HG02852 (cell line): ENCODE results near the gene FARP2.
"Not testable (repeated sequence)": the region's sequence is repeated elsewhere in the genome, so short reads cannot be mapped to it uniquely, and the experiment has no call there.

Experiments
- ATAC-seq: cut with Tn5 transposase; IDR thresholded peaks from one replicate; pipeline ENCODE4 v1.9.1; 2021; ENCODE audit warnings: mild to moderate bottlenecking, moderate library complexity; ENCODE audit not compliant: unreplicated experiment

Gene FARP2

GRCh38 chr2:241399941-241400922 is 44.1 kb downstream of the FARP2 start:
- ATAC-seq, result no peak

- no peak for ATAC-seq
Observed at GRCh38 chr2:241408849-241409248, 52.8 kb downstream of the FARP2 start.

- no peak for ATAC-seq
Observed at GRCh38 chr2:241410739-241411176, 54.7 kb downstream of the FARP2 start.

GRCh38 chr2:241412144-241412543 is 56.1 kb downstream of the FARP2 start:
- no peak for ATAC-seq

GRCh38 chr2:241413501-241413900 is 57.4 kb downstream of the FARP2 start:
- ATAC-seq, result not testable (repeated sequence)

- no peak for ATAC-seq
Observed at GRCh38 chr2:241413929-241414580, 58.0 kb downstream of the FARP2 start.

GRCh38 chr2:241415196-241415595 is 59.1 kb downstream of the FARP2 start:
- no peak for ATAC-seq

GRCh38 chr2:241417626-241418025 is 61.5 kb downstream of the FARP2 start:
- ATAC-seq, result no peak

- ATAC-seq, result no peak
Observed at GRCh38 chr2:241421330-241421729, 65.2 kb downstream of the FARP2 start.

- ATAC-seq, result not testable (repeated sequence)
Observed at GRCh38 chr2:241421942-241422341, 65.9 kb downstream of the FARP2 start.

GRCh38 chr2:241422350-241422749 is 66.3 kb downstream of the FARP2 start:
- ATAC-seq, result no peak

- not testable (repeated sequence) for ATAC-seq
Observed at GRCh38 chr2:241423489-241423888, 67.4 kb downstream of the FARP2 start.

GRCh38 chr2:241425368-241425767 is 69.3 kb downstream of the FARP2 start:
- no peak for ATAC-seq

- ATAC-seq, result no peak
Observed at GRCh38 chr2:241430178-241430577, 74.1 kb downstream of the FARP2 start.

GRCh38 chr2:241432824-241433448 is 76.9 kb downstream of the FARP2 start:
- no peak for ATAC-seq

GRCh38 chr2:241437179-241437578 is 81.1 kb downstream of the FARP2 start:
- no peak for ATAC-seq

- ATAC-seq, result no peak
Observed at GRCh38 chr2:241441492-241441891, 85.4 kb downstream of the FARP2 start.

GRCh38 chr2:241443486-241444223 is 87.6 kb downstream of the FARP2 start:
- peak; percentile 57 for ATAC-seq

GRCh38 chr2:241445426-241445825 is 89.3 kb downstream of the FARP2 start:
- ATAC-seq, result no peak

GRCh38 chr2:241450092-241450491 is 94.0 kb downstream of the FARP2 start:
- ATAC-seq, result not testable (repeated sequence)
